Mucosa of descending colon (tissue), 3 donors: ENCODE results near the gene UBR3. TPM values are rescaled to one million over a fixed set of nuclear protein-coding genes. Genes with fewer than 3 reads are reported as not detected.

Experiments
- ATAC-seq: fragments of 200-7000 bp; cut with Tn5 transposase; one replicate; pipeline ENCODE4 v1.9.1; 2020; ENCODE audit warnings: mild to moderate bottlenecking, moderate library complexity
- DNase-seq, 3 donors: peaks; one replicate each; pipeline ENCODE4 v3.0.0-alpha.2; 2020
- H3K36me3 ChIP-seq: fragments of 200-600 bp; one replicate; pipeline ENCODE4 v1.8.0; 2021; ENCODE audit warnings: low read depth, mild to moderate bottlenecking
- H3K4me1 ChIP-seq: fragments of 200-600 bp; one replicate; pipeline ENCODE4 v1.8.0; 2021; ENCODE audit warnings: low read depth, mild to moderate bottlenecking
- H3K4me3 ChIP-seq: fragments of 200-600 bp; one replicate; pipeline ENCODE4 v1.8.0; 2021; ENCODE audit warnings: mild to moderate bottlenecking
- H3K9me3 ChIP-seq: fragments of 200-600 bp; one replicate; pipeline ENCODE4 v1.8.0; 2021; ENCODE audit warnings: mild to moderate bottlenecking
- intact Hi-C, 2 donors: fragments of 100-400 bp; cut with DNase I in 1 of 2; cut with micrococcal nuclease in 1 of 2; formaldehyde crosslinking; loops; one replicate each; pipeline versions ENCODE4 v1.11.0 to v1.11.1; 2022; cut with DNase I, micrococcal nuclease
- total RNA-seq, 3 donors: library from RNA; stranded (reverse); fragmentation: NEBNext Ultra II Directional in 2 of 3; extraction: Animal tissue kit (Norgen Biotek cat#: 25700) in 2 of 3; gene quantifications; one replicate each; pipeline versions ENCODE4 v1.2.1 to v1.2.4, GENCODE V29; 2021 to 2023
- TF ChIP-seq, protein P1 (sequence below): fragments of 200-600 bp; IDR thresholded peaks from one replicate; pipeline ENCODE4 v1.8.0; 2022; ENCODE audit warnings: antibody characterized with exemption, mild to moderate bottlenecking
- donor health status: DM: no; HTN: no; CAD: no; lungs with moderate emphysema.
- donor health status: DM: no; HTN: no; CAD: no.
- donor health status: DM: no; HTN: yes; CAD: no.

UBR3 gene
- total RNA-seq, 3 donors from 2014 or later: 32.5 to 65.8 (median 39.6) TPM

- Histone ChIP-seq H3K36me3 (no peaks in the 10 kb centered on the region), H3K9me3 (no peaks in the 10 kb centered on the region), H3K4me3 (no peak overlapping the region), H3K4me1 (no peaks in the 10 kb centered on the region)
- TF ChIP-seq, protein P1, sequence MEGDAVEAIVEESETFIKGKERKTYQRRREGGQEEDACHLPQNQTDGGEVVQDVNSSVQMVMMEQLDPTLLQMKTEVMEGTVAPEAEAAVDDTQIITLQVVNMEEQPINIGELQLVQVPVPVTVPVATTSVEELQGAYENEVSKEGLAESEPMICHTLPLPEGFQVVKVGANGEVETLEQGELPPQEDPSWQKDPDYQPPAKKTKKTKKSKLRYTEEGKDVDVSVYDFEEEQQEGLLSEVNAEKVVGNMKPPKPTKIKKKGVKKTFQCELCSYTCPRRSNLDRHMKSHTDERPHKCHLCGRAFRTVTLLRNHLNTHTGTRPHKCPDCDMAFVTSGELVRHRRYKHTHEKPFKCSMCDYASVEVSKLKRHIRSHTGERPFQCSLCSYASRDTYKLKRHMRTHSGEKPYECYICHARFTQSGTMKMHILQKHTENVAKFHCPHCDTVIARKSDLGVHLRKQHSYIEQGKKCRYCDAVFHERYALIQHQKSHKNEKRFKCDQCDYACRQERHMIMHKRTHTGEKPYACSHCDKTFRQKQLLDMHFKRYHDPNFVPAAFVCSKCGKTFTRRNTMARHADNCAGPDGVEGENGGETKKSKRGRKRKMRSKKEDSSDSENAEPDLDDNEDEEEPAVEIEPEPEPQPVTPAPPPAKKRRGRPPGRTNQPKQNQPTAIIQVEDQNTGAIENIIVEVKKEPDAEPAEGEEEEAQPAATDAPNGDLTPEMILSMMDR: no peak
- ATAC-seq: no peak
- intact Hi-C loops: no loop called here
- DNase-seq: no peak
Observed at GRCh38 chr2:169871994-169872393, 44.7 kb downstream of the UBR3 start.

DNA sequence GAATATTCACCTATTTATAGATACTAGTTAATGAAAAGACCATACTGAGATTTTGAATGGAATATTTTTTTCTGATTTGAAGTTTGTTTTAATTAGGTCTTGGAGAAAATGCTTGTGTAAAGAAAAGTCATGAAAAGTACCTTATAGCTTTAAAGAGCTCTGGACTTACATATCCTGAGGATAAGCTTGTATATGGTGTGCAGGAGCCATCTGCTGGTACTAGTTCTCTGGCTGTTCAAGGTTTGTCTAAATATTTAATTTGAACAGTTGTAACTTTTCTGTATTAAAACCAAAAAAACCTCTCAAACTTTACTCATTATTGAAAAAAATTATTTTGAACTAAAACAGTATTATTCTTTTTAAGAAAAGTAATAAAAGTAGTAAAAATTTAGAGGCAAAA is 50.1 kb downstream of the UBR3 start:
- intact Hi-C loops: no loop called here
- TF ChIP-seq, protein P1: no peak
- Histone ChIP-seq H3K4me1 (no peaks in the 10 kb centered on the region), H3K9me3 (no peaks in the 10 kb centered on the region), H3K4me3 (no peak overlapping the region), H3K36me3 (no peaks in the 10 kb centered on the region)
- DNase-seq (peak in 1 of 3 donors; percentile 15), ATAC-seq (no peak)

DNA sequence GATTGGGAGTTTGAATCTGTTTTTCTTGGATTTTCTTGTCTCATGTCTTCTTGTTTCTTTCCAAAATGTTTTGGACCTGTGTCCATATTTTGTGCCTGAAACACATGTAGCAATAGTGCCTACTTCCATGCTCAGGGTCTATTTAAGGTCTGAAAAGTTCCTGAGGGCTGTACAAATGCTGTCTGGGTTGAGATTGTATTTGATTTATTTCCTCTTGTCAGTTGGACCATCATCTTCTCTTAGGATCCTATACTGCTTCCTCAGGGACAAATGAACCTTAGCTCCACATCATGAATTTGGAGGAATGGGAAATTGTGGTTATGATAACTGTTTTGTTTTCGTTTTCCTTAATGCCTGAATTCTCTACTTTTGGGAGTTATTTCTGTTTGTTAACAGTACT is 59.9 kb downstream of the UBR3 start:
- intact Hi-C loops: no loop called here
- ATAC-seq: no peak
- TF ChIP-seq, protein P1: no peak

DNA sequence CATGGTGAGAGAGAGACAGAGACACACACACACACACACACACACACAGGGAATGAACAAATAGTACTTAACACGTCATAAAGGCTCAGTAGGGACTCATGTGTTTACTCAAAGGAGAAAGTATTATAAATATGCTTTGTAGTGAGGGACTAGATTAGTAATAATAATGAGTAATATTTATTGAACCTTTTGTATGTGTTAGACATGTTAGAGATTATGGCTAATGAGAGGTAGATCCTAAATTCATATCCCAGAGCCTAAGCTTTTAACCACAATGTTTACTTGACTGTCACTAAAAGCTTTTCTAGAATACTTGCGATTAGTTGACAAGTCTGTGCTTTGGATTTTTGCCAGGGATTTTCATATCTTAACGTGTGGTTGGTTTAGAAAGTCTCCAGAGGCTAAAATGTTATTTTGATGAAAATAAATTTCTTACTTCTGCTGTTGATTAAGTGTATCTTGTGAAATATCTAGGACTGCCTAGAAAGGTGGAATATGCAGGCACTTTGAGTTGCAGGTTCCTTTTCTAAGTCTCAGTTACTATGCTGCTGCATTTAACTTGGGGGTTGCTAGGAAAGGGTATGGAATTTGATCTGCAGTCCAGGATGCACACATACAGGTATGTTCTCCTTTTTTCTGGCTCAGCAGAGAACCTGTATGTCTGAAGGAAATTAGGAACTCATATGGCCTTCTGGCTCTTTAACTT is 64.5 kb downstream of the UBR3 start:
- H3K4me1 ChIP-seq: no peaks in the 10 kb centered on the region
- no peak overlapping the region for H3K4me3 ChIP-seq
- intact Hi-C loops: no loop called here
- H3K36me3 ChIP-seq: no peaks in the 10 kb centered on the region
- TF ChIP-seq, protein P1: no peak
- ATAC-seq (no peak), DNase-seq (no peak)
- H3K9me3 ChIP-seq: no peaks in the 10 kb centered on the region

More for the DNA sequence above, 59.9 kb downstream of the UBR3 start:
- no peaks in the 10 kb centered on the region for H3K4me1 ChIP-seq
- H3K9me3 ChIP-seq: no peaks in the 10 kb centered on the region
- no peak for DNase-seq
- no peak overlapping the region for H3K4me3 ChIP-seq
- H3K36me3 ChIP-seq: no peaks in the 10 kb centered on the region

GRCh38 chr2:169892951-169893350 is 65.7 kb downstream of the UBR3 start:
- Histone ChIP-seq H3K36me3 (no peaks in the 10 kb centered on the region), H3K4me3 (no peak overlapping the region), H3K4me1 (no peaks in the 10 kb centered on the region), H3K9me3 (no peaks in the 10 kb centered on the region)
- DNase-seq (no peak), ATAC-seq (no peak)
- intact Hi-C loops: no loop called here
- TF ChIP-seq, protein P1: no peak
